Activated T-cell treated with anti-CD3 and anti-CD28 coated beads for 48 hours (primary cell): ENCODE data around the gene CD46.
A peak's percentile ranks its signal among the peaks of the same experiment; 100 is the strongest.

Source experiments
- DNase-seq: peaks from one replicate; pipeline ENCODE4 v3.0.0-alpha.2; 2020; ENCODE audit warnings: low read depth

Gene CD46

DNA sequence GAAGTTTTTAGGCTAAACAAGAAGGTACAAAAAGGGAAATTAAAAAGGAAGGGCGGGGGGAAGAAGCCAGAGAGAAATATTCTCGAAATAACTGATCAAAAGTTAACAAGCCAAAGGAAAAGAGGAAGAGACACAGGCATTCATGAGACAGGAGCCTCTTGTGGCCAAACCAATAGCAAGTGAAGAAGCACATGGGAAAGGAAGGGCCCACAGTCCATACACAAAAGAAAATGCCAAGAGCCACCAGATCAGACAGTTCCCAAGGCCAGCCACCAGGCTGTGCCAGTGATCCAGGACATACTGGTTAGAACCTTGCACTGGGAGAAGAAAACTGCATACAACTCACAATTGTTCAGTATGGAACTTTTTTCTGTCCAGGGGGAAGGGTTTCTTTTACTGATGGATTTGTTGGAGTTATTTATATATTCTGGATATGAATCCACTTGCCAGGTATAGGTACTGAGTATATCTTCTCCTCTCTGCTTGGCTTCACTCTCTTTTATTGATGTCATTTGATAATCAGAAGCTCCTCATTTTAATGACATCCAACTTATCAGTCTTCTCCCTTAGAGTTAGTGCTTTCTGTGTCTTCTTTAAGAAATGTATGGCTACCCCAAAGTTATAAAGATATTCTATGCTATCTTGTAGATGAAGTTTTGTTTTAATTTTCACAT, 76.8 kb downstream of the CD46 start:
- DNase-seq = peak; percentile 49

DNA sequence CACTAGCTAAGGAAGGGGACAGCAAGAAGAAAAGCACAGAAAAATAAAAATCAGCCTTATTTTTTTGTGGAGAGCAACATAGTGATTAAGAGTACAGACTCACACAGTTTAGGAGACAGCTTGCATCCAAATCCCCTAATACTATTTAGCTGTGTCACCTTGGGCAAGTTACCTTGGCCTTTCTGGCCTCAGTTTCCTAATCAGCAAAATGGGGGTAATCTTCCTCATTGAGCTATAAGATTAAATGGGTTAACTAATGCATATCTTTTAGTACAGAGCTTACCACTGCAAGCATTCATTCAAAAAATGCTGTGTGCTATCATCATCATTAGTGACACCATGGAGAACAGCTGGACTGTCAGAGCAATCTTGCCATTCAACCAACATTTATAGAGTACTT, 77.7 kb downstream of the CD46 start:
- DNase-seq = no peak

DNA sequence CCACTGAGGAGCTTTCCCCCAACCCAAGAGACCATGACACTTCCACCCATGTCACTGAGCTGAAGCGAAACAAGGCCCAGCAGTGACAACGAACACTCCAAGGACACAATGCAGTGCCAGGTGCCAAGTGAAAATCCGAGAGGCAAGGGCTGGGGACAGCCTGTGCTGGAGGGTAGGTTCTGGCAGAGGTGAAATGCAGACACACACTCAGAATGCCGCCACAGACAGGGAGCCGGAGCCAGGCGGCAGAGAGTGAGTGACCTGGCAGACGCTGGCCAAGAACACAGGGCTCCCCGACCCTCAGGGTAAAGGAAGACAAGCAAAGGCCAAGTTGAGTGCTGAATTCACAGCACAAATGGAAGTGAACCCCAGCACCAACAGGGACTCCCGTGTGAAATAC, 78.9 kb downstream of the CD46 start:
- no peak for DNase-seq

DNA sequence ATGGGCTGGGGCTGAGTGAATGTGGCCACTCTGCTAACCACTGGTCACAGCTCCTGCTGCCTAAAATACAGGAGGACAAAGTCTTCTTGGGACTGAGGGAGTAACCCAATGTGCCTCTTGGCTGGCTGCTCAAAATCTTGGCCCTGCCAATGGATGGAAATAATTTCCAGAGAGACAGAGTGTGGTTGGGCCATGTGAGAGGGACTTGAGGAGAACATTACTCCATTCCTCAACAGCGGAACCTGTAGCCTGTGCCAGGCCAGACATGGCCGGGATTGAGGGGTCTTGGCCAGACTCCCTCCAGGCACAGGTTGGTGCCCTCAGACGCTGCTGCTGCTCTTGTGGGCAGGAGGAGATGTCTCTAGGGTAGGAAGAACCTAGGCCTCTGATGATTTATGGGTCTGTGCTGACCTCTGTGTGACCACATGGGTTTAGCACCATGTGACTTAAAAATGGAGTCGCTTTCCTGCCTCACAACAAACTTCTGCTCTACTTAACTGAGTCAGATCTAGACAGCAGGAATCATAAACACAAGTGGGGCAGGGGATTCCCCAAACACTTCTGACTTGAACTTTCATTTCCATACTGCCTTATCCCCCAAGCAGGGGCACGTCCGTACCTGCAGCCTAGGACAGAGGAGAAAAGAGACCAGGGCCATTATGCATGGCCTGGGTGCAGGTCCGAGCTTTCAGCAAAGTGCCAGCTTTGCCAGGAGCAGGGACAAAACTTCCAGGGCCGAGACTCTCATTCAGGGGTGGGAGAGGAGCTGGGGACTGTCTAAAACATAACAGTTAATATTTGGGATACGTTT, 79.9 kb downstream of the CD46 start:
- peak; percentile 45 for DNase-seq

DNA sequence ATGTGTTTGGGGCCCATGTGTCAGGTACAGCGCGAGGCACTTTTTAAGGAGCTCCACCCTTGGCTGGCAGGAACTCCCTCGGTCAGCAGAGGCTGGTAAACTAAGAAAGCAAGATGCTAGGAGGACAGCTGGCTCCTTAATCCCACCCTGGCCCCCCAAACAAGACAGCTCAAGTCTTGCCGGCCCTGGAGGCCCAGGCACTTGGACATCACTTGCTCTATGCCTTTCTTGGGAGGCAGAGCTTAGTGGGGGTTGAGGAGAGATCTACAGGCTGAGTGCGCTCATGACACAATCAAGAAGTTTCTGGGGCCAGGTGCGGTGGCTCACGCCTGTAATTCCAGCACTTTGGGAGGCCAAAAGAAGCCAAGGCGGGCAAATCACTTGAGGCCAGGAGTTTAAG, 80.9 kb downstream of the CD46 start:
- no peak for DNase-seq

DNA sequence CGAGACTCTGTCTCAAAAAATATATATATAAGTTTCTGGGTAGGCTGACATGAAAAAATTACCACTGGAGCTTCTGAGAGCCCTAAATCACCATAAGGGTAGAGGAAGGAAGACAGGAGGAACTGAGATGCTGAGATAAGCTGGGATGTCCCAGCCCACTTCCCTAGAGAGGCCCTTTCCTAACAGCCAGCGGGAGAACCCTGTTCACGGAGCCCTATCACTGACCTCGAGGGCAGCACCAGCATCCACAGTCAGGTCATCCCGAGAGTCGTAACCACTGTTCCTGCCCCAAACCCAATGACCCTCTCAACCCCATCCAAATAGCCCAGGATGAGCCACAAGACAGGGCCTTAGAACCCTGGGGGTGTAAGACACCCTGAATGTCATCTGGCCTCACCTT, 81.5 kb downstream of the CD46 start:
- DNase-seq = no peak

DNA sequence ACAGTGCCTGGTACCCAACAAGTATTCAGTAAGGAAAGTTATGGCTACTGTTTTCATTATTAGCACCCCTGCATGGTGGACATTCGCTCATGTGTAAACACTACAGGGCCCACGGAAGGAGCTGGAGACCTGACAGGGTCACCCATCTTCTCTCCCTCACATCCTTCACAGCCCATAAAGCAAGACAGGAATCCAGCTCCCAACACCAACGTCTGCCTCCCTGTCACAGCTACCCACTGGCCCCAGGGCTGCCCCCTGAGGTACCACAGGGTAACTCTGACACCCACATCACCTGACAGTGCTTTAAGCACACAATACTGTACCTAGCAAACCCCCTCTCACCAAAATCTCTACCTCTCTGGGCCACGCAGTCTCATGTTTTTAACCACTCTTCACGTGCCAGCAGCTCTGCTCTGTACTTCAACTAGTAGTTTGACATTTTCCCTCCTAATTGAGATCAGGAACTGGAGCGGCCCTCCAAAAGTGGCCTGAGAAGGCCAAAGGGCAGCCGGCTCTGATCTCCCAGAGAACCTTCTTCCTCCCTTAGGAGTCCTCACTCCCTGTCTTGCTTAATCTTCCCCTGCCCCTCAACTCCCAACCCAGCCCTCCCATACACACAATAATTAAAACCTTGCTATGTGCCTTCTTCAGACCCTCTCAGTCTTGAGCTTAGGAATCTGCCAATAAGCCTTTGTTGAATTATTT, 82.3 kb downstream of the CD46 start:
- DNase-seq = no peak

DNA sequence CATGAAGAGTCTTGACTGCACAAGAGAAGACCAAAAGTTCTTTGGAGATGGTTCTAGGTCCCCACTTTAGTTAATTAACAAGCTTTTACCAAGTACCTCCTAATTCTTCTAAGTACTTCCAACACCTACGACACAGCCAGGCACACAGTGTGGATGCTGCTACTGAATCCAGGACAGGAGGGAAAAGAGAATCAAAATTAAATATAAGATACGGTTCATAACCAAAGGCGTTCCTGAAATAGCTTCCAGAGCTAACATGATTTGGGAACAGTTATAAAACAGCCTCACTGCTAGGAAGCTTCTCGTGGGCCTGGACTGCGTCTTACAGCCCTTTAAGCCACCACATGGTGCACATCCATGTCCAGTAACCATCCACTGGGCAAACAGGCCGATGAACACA, 84.1 kb downstream of the CD46 start:
- DNase-seq = no peak

DNA sequence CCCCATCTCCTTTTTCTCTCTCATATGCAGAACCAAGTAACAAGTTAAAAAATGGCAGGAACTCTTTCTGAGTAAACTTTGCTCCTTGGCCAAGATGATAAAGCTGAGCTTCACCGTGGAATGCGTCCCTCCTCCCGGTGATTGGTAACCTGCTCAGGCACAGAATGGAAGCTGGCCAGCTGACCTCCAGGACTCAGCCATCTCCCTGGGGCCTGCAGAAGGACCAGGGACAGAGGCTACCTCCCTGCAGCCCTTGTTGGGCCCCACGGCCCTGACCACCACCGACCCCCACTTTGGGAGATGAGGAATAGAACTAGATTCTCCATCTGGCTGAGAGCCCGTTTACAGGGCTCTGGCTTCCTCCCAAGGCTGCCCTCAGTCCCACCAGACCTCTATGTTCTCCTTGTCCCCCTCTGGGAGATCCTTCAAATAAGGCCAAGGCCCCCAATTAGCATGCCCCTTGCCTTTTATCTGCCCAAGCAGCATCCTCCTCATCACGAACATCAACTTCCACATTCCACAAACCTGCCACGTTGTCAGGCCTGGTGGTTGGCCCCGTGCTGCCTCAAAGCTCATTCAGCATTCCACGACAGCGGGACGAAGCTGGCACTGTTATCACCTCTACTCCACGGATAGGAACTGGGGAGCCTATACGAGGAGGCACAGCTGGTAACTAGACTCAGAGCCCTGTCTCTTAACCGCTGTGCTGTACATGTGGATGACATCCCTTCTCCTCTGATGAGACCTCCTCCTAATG, 84.9 kb downstream of the CD46 start:
- DNase-seq = no peak

DNA sequence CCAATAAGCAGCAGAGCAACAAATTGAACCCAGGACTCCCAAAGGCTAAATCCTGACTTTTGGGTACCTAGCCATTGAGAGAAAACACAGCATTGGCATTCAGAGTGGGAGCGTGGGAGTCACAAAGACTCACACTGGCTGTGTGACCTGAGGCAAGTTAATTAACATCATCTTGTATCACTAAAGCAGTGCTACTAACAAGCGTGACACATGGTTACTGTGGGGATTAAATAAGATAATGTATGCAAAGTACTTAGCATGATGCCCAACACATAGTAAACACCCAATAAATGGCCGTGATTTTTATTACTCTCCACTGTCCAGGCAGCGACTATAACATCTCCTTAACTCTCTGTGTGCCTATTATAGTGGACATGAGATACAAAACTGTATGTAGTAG, 85.8 kb downstream of the CD46 start:
- no peak for DNase-seq

DNA sequence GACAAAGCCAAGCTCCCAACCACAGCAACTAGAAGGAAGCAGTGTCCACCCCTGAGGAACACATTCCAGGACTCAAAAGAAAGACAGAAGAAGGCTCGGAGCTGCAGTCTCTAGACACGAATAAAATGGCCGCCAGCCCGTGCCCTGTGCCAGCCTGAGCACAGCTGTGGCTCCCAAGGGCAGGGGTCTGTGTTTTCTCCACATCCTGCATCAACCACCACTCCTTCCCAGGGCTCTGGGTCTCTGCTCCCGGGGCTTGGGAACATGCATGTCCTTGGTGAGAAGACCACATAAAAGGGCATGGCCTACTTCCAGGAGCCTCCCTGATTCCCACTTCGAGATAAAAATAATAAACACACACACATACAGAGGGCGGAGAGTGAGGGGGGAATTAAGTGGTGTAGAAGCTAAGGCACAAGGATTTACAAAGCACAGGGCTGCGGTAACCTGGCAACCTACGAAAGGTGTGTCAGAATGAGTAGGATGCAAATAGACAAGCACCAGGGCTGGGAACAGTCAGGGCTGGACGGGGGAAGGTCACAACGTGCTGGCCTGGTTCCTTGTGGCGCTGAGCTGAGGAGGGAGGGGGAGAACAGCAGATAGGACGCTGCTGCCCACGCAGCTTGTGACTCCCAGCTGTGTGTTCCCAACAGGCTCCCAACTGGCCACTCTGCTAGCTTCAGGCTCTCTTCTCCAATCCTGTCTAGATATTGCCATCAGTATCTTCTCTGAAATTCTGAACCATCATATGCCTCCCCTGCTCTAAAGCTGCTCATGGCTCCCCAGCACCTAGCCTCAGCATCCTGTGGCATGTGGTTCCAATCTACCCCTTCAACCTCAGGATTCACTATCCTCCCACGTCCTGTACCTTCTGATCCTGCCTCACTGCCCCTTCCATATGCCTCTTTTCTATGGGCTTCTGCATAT, 86.6 kb downstream of the CD46 start:
- no peak for DNase-seq

DNA sequence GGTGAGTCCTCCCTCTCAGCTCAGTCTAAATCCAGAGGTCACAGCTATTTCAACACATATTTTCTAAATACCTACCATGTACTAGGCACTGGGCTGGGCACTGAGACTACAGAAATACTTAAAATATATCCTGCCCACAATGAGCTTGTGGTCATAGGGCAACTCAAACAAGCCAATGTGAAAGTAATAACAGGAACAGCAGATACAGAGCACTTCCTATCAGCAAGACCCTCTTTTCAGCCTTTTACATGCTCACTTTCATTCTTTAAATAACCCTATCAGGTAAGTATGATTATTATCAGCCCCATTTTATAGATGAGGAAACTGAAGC, 87.2 kb downstream of the CD46 start:
- no peak for DNase-seq

DNA sequence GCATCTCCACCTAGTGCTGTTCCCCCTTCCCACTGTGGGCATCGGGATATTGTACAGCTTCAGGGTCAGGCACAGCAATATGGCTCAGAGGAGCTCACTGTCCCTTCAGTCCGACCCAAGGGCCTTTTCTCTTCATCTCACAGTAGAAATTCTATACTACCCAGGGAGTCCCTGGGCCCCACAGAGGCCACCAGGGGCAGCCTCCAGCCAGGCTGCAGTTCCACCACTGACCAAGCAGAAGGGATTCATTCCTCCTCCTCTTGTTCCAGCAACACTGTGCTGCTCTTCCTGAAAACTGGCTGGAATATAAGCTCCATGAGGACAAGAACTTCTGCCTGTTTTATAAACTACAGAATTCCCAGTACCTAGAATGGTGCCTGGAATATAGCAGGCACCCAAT, 88.5 kb downstream of the CD46 start:
- no peak for DNase-seq

DNA sequence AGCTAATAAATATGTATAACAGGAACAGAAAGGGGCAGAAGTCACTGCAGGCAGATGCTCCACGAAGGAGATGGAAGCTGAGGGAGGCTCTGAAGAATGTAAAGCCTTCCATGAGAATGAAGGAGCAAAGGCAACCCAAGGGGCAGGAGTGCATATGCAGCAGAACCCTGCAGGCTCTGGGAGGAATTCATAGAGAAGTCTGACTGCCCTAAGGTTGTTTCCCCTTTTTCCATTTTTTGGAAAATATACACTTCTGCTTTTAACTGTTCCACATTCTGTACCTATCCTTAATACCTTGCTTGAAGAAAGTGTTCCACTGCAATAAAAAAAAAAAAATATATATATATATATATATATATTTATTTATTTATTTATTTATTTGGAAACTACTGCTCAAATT, 89.4 kb downstream of the CD46 start:
- DNase-seq = no peak

DNA sequence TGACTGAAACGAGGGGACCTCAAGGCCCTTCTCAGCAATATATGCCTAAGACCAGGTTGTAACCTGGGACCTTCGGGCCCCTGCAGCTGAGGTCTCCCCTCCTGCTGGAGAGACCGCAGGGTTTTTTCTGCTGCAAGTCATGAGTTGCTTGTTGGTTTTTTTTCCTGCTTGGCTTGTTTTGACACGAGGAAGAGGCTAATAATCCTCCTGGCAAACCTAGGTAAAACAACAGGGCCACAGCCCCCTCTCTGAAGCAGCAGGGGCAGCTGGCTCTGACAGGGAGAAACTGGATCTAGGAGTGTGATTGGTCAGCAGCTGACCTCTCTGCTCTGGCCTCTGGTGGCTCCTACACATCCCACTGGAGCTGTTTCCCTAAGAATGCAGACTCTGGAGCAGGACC, 90.0 kb downstream of the CD46 start:
- DNase-seq = no peak

DNA sequence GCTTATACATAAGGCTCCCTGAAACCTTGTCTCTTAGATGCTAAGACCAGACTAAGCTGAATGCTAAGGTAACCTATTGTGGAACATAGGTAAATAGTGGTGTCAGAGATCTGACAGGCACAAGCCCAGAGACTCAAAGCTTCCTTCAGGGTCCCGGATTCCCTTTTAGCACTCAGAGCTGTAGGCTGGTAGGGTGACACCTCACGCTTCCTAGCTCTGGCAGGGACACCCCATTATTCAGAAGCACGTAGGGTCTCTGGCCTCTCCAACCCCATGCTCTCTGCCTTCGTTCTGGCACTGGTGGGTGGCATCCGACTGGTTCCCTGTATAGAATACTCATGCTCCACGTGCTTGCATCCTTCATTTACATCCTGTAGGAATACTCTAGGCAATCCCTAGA, 90.7 kb downstream of the CD46 start:
- no peak for DNase-seq

DNA sequence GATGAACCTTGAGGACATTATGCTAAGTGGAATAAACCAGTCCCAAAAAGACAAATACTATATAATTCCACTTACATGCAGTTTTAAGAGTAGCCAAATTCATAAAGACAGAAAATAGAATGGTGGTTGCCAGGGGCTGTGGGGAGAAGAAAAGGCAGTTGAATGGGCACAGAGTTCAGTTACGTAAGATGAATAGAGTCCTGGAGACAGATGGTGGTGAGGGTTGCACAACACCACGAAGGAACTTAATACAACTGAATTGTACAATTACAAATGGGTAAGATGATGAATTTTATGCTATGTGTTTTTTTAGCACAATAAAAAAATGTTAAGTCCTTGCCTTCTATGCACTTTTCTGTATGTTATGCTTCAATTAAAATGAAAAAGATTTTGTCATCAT, 92.5 kb downstream of the CD46 start:
- DNase-seq = no peak
